ENCODE data around the gene PDE8A. TPM values are rescaled to one million over a fixed set of nuclear protein-coding genes. Genes with fewer than 3 reads are reported as not detected.

PDE8A gene
- total and polyA plus RNA-seq, 2 of the 4 experiments (the other 2 are of a cell fraction), result 32.4 to 35.9 TPM

- in situ Hi-C loops (cut with MboI; ENCODE audit: low sequenced_read_pairs), result no loop called here
- Histone ChIP-seq H2AK9ac (replicated peaks; ENCODE audit: low read depth, low read length, poor library complexity) (no peak overlapping the region), H3K9ac (ENCODE audit: low read depth, low read length) (no peak overlapping the region), H3K23ac (ENCODE audit: low read depth, low read length) (no peak overlapping the region), H3K4ac (ENCODE audit: low read depth, low read length) (no peak overlapping the region), H2BK5ac (ENCODE audit: low read depth, low read length, poor library complexity, severe bottlenecking) (no peak overlapping the region), H3K4me2 (ENCODE audit: low read depth, low read length) (no peak overlapping the region), H3K18ac (ENCODE audit: low read depth, low read length) (no peak overlapping the region), H4K20me1 (ENCODE audit: insufficient read depth, low read length) (no peaks in the 10 kb centered on the region), H3K36me3 (ENCODE audit: control insufficient read depth, insufficient read depth, low read length) (peaks cover 13% of the 10 kb centered on the region), H4K5ac (ENCODE audit: low read depth, low read length) (no peak overlapping the region), H3K56ac (ENCODE audit: extremely low read depth, insufficient read depth, low read length) (no peak overlapping the region), H2AK5ac (ENCODE audit: low read depth, low read length) (no peak overlapping the region), H4K8ac (ENCODE audit: low read depth in 2 of 2, low read length in 2 of 2) (no peak overlapping the region), H2AFZ (replicated peaks; ENCODE audit: low read length, poor library complexity) (no peak overlapping the region), H3K9me3 (ENCODE audit: control insufficient read depth, insufficient read depth, low read length) (no peaks in the 10 kb centered on the region), H2BK15ac (ENCODE audit: low read depth, low read length) (no peak overlapping the region), H2BK20ac (ENCODE audit: low read depth, low read length) (no peak overlapping the region), H2BK120ac (ENCODE audit: low read depth, low read length) (no peak overlapping the region), H4K91ac (ENCODE audit: insufficient read depth, low read depth, low read length) (no peak overlapping the region), H3K27ac (ENCODE audit: insufficient read depth, low read length) (no peak overlapping the region), H3K4me3 (ENCODE audit: insufficient read depth, low read depth, low read length) (no peak overlapping the region), H3K27me3 (ENCODE audit: control insufficient read depth, insufficient read depth, low read length) (no peaks in the 10 kb centered on the region), H3K9me1 (ENCODE audit: insufficient read depth, low read length) (peaks cover 17% of the 10 kb centered on the region; the same call in 1 of the 2 replicates), H3K14ac (replicated peaks; ENCODE audit: low read depth, low read length) (no peak overlapping the region), H3K4me1 (ENCODE audit: control insufficient read depth, insufficient read depth, low read length) (no peaks in the 10 kb centered on the region), H3K79me1 (ENCODE audit: low read depth in 1 of 2, low read length in 2 of 2) (peaks cover 0 to 5% of the 10 kb centered on the region in 2 experiments; a peak in 3 of 4 replicates)
- POLR2A ChIA-PET (ENCODE audit: unreplicated experiment), result interaction anchor here (0.6 kb wide), 1 partner anchor 263 kb away, joined by 4 read pairs; no protein-coding TSS in a partner anchor
- CTCF ChIA-PET, result no interaction called here
- intact Hi-C loops (cut with micrococcal nuclease), result loop anchor here (2.0 kb wide), 1 partner anchor 47 kb away; no protein-coding TSS in a partner anchor
- no TSS peak for BruUV-seq (replicated peaks)
- no peak for TF ChIP-seq POLR2A (IDR thresholded peaks at IDR 0.05; ENCODE audit: low read depth, low read length)
- DNase-seq (no peak), ATAC-seq (ENCODE audit: low read depth) (no peak)
- WGBS, 2 experiments (ENCODE audit: extremely low coverage in 2 of 2, insufficient read length in 1 of 2), result 100% methylated on average over 3 of the region's 4 CpGs; no CpG with 5 or more reads in 1 of the 2 experiments
- dilution Hi-C loops (cut with HindIII; ENCODE audit: low sequenced_read_pairs, unreplicated experiment), result no loop called here
These were observed 126.5 kb downstream of the PDE8A start for GRCh38 chr15:85108136-85108535.
